Aortic smooth muscle cell (primary cell): Measurements from ENCODE around the gene ASB2. TPM values are rescaled to one million over a fixed set of nuclear protein-coding genes. Genes with fewer than 3 reads are reported as not detected.

Source experiments
- total RNA-seq: library from RNA; depleted of rRNA; stranded (reverse); fragments of >200 nt; gene quantifications from 2 replicates; pipeline ENCODE4 v1.2.3, GENCODE V29; 2014

ASB2 gene
- 0.40 and 0.56 TPM in 2 replicates for total RNA-seq

GRCh38 chr14:93976477-93977057, at the start of gene ASB2:
ASB2 (minus strand) TSS chr14:93976570; CDS start chr14:93964539, 12,031 bp downstream.

GRCh38 chr14:93997082-93997481, 20.7 kb upstream of the ASB2 start, which contains the start of gene CCDC197:
CCDC197 (plus strand) TSS chr14:93997301; CDS start chr14:93998132, 831 bp downstream.

GRCh38 chr14:93926873-93927799, 49.2 kb downstream of the ASB2 start, which contains the start of gene FAM181A:
FAM181A (plus strand) TSS chr14:93927344; CDS start chr14:93928286, 942 bp downstream.

Other genes with a start within 250 kb of the ASB2 start
- gene PRIMA1, start 188.1 kb downstream of the ASB2 start, total RNA-seq: not detected in 2 replicates
- gene FAM181A, start 49.2 kb downstream of the ASB2 start, total RNA-seq: not detected in 2 replicates
- not detected in 2 replicates for gene CCDC197, start 20.7 kb upstream of the ASB2 start, total RNA-seq
- gene OTUB2, start 49.8 kb upstream of the ASB2 start, total RNA-seq: 0.53 and 1.2 TPM in 2 replicates
- gene DDX24, start 104.6 kb upstream of the ASB2 start, total RNA-seq: 139 and 145 TPM in 2 replicates
- 18.5 and 31.4 TPM in 2 replicates for gene IFI27L1, start 104.7 kb upstream of the ASB2 start, total RNA-seq
- 10.0 and 17.7 TPM in 2 replicates for gene IFI27, start 134.2 kb upstream of the ASB2 start, total RNA-seq
- 192 and 248 TPM in 2 replicates for gene IFI27L2, start 153.0 kb upstream of the ASB2 start, total RNA-seq
- 0.06 TPM in 1 of 2 replicates, not detected in the other for gene PPP4R4, start 197.8 kb upstream of the ASB2 start, total RNA-seq